ENCODE data around the gene CENPC. TPM values are rescaled to one million over a fixed set of nuclear protein-coding genes. Genes with fewer than 3 reads are reported as not detected.
"Not testable (repeated sequence)": the region's sequence is repeated elsewhere in the genome, so short reads cannot be mapped to it uniquely, and the experiment has no call there.

Gene CENPC
- total RNA-seq, 4 donors from 2014 or later, result 33.2 to 49.4 (median 38.5) TPM

DNA sequence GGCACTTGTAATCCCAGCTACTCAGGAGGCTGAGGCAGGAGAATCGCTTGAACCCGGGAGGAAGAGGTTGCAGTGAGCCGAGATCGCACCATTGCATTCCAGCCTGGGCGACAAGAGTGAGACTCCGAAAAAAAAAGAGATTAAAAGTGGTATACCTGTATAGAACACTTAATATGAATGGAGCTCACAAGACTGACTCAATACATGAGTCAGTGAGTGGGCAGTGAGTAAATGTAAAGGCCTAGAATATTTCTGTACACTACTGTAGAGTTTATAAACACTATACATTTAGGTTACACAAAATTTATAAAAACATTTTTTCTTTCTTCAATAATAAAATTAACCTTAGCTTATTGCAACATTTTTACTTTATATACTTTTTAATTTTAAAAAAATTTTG is 93.8 kb downstream of the CENPC start:
- intact Hi-C loops (cut with DNase I), result no loop called here
- Histone ChIP-seq H3K36me3 (peaks cover 0 to 3% of the 10 kb centered on the region in 2 donors), H3K4me1 (no peaks in the 10 kb centered on the region), H3K27ac (no peak overlapping the region), H3K27me3 (no peaks in the 10 kb centered on the region), H3K9me3 (peaks cover 6% of the 10 kb centered on the region), H3K4me3 (replicated peaks in 1 of 3) (no peak overlapping the region)
- WGBS, 2 donors, result 95 to 99% methylated on average over 6 of the region's 6 CpGs
- TF ChIP-seq POLR2A (IDR thresholded peaks at IDR 0.05), result no peak
- TF ChIP-seq, protein P1, sequence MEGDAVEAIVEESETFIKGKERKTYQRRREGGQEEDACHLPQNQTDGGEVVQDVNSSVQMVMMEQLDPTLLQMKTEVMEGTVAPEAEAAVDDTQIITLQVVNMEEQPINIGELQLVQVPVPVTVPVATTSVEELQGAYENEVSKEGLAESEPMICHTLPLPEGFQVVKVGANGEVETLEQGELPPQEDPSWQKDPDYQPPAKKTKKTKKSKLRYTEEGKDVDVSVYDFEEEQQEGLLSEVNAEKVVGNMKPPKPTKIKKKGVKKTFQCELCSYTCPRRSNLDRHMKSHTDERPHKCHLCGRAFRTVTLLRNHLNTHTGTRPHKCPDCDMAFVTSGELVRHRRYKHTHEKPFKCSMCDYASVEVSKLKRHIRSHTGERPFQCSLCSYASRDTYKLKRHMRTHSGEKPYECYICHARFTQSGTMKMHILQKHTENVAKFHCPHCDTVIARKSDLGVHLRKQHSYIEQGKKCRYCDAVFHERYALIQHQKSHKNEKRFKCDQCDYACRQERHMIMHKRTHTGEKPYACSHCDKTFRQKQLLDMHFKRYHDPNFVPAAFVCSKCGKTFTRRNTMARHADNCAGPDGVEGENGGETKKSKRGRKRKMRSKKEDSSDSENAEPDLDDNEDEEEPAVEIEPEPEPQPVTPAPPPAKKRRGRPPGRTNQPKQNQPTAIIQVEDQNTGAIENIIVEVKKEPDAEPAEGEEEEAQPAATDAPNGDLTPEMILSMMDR (IDR thresholded peaks at IDR 0.05), result no peak
- DNase-seq, result no peak

DNA sequence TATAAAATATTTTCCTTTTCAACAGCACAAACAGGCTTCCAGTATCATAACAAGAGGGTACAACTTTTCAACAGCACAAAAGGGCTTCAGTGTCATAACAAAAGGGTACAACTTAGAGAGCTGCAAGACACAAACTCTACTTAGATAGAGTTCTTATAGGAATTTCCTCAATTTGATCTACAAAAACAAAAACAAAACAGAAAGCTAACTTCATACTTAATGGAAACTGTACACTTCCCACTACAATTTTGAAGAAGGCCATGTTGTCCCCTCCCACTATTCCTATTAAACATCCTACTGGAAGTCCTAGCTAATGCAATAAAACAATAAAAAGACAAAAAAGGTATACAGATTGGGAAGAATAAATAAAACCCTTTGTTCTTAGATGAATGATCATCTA is 96.7 kb downstream of the CENPC start:
- Histone ChIP-seq H3K4me1 (no peaks in the 10 kb centered on the region), H3K36me3 (no peaks in the 10 kb centered on the region), H3K27me3 (no peaks in the 10 kb centered on the region), H3K27ac (no peak overlapping the region), H3K4me3 (replicated peaks in 1 of 3) (no peak overlapping the region), H3K9me3 (peaks cover 6% of the 10 kb centered on the region)
- DNase-seq, result no peak
- intact Hi-C loops (cut with DNase I), result no loop called here
- TF ChIP-seq, protein P1 (IDR thresholded peaks at IDR 0.05), result no peak
- no peak for TF ChIP-seq POLR2A (IDR thresholded peaks at IDR 0.05)

DNA sequence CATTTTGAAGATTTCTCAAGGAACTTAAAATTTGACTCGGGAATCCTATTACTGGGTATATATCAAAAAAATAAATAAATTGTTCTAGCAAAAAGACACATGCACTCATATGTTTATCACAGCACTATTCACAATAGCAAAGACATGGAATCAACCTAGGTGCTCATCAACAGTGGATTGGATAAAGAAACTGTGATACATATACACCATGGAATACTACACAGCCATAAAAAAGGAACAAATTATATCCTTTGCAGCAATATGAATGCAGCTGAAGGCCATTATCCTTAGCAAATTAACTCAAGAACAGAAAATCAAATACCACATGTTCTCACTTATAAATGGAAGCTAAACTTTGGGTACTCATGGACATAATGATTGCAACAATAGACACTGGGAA is 97.4 kb downstream of the CENPC start:
- DNase-seq, result no peak
- Histone ChIP-seq H3K4me1 (no peaks in the 10 kb centered on the region), H3K27me3 (no peaks in the 10 kb centered on the region), H3K9me3 (peaks cover 6% of the 10 kb centered on the region), H3K4me3 (replicated peaks in 1 of 3) (no peak overlapping the region), H3K36me3 (no peaks in the 10 kb centered on the region), H3K27ac (no peak overlapping the region)
- intact Hi-C loops (cut with DNase I), result no loop called here
- TF ChIP-seq, protein P1 (IDR thresholded peaks at IDR 0.05), result no peak
- no peak for TF ChIP-seq POLR2A (IDR thresholded peaks at IDR 0.05)
- WGBS, 2 donors, result 95 to 100% methylated on average over 1 of the region's 1 CpG

- intact Hi-C loops (cut with DNase I), result no loop called here
- TF ChIP-seq, protein P1 (IDR thresholded peaks at IDR 0.05), result no peak
- TF ChIP-seq POLR2A (IDR thresholded peaks at IDR 0.05), result no peak
These were observed 98.5 kb downstream of the CENPC start for GRCh38 chr4:67446811-67447210.

GRCh38 chr4:67445881-67446280 is 99.4 kb downstream of the CENPC start:
- DNase-seq; intact Hi-C loops (cut with DNase I); H3K4me3 ChIP-seq (replicated peaks in 1 of 3); H3K36me3 ChIP-seq; H3K27me3 ChIP-seq; H3K4me1 ChIP-seq; H3K27ac ChIP-seq; H3K9me3 ChIP-seq: not testable (repeated sequence)
- WGBS, 2 donors, result 46 to 56% methylated on average over 25 of the region's 25 CpGs

More at GRCh38 chr4:67446811-67447210, 98.5 kb downstream of the CENPC start:
- Histone ChIP-seq H3K4me3 (replicated peaks in 1 of 3) (no peak overlapping the region), H3K27ac (no peak overlapping the region), H3K27me3 (no peaks in the 10 kb centered on the region), H3K36me3 (no peaks in the 10 kb centered on the region), H3K4me1 (no peaks in the 10 kb centered on the region), H3K9me3 (peaks cover 6% of the 10 kb centered on the region)
- no peak for DNase-seq
- WGBS, 2 donors, result 94 to 98% methylated on average over 1 of the region's 1 CpG

- Histone ChIP-seq H3K9me3 (no peaks in the 10 kb centered on the region), H3K4me3 (replicated peaks in 1 of 3) (no peak overlapping the region), H3K27me3 (no peaks in the 10 kb centered on the region), H3K27ac (no peak overlapping the region), H3K4me1 (no peaks in the 10 kb centered on the region), H3K36me3 (no peaks in the 10 kb centered on the region)
- intact Hi-C loops (cut with DNase I), result no loop called here
- TF ChIP-seq, protein P1 (IDR thresholded peaks at IDR 0.05), result no peak
- no peak for TF ChIP-seq POLR2A (IDR thresholded peaks at IDR 0.05)
- 91% methylated on average over 4 of the region's 4 CpGs for WGBS, 2 donors
- no peak for DNase-seq
These were observed 106.3 kb downstream of the CENPC start for GRCh38 chr4:67438975-67439374.
